ENCODE measurements around the gene CSTPP1. TPM values are rescaled to one million over a fixed set of nuclear protein-coding genes. Genes with fewer than 3 reads are reported as not detected.

CSTPP1 gene
- total RNA-seq, 3 donors from 2014 or later (not counting 1 experiment from before 2014, with no cell fraction given): 16.2 to 17.8 (median 16.9) TPM

DNA sequence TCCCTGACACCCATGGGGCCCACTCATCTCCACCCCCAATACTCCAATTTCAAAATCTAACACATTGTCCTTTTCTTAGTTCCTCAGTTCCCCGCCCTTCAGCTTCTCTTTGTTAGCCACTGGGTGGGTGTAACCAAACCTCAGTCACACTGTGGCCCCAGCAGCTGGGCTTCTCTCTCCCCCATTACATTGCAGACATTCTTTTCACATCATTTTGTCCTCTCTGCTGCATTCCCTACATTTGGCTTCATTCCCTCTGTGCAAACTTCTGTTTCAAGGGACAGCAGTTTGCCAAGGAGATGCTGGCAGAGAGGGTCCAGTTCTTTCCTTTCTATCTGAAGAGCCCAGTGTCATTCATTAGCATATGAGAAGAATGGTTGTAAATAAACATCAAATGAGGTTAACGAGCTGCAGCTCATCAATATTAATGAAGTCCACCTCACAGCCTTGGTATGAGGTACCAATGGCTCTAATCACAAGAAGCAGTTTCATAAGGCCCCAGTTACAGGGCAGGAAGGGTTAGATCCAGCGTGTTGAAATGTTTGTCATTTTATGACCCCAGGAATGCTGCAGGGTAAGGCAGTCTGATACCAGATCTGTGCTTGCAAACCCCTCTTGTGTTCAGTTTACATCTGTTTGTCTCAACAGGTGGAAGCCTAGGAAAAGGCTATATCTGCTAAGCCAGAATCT, 167.8 kb downstream of the CSTPP1 start:
- Histone ChIP-seq H3K4me1 (ENCODE audit: control insufficient read depth, insufficient read depth, low read length) (no peaks in the 10 kb centered on the region), H3K27ac (ENCODE audit: low read length) (no peak overlapping the region), H3K9me3 (ENCODE audit: control insufficient read depth, insufficient read depth, low read length) (no peaks in the 10 kb centered on the region), H3K36me3 (ENCODE audit: control insufficient read depth, insufficient read depth, low read length) (no peaks in the 10 kb centered on the region), H3K4me3 (ENCODE audit: low read length) (no peak overlapping the region), H3K27me3 (ENCODE audit: control insufficient read depth, insufficient read depth, low read length) (no peaks in the 10 kb centered on the region)
- H3K27ac Mint-ChIP-seq: peak overlapping the region; percentile 2 to 47
- DNase-seq (no peak), ATAC-seq (no peak)
- H3K4me3 Mint-ChIP-seq: peak overlapping the region; percentile 61
- H3K27me3 Mint-ChIP-seq (ENCODE audit: low read depth in 2 of 2): no peaks in the 10 kb centered on the region
- peaks cover 15% of the 10 kb centered on the region in 2 donors for H3K4me1 Mint-ChIP-seq
- intact Hi-C loops (cut with micrococcal nuclease): no loop called here
- TF ChIP-seq, protein P1, sequence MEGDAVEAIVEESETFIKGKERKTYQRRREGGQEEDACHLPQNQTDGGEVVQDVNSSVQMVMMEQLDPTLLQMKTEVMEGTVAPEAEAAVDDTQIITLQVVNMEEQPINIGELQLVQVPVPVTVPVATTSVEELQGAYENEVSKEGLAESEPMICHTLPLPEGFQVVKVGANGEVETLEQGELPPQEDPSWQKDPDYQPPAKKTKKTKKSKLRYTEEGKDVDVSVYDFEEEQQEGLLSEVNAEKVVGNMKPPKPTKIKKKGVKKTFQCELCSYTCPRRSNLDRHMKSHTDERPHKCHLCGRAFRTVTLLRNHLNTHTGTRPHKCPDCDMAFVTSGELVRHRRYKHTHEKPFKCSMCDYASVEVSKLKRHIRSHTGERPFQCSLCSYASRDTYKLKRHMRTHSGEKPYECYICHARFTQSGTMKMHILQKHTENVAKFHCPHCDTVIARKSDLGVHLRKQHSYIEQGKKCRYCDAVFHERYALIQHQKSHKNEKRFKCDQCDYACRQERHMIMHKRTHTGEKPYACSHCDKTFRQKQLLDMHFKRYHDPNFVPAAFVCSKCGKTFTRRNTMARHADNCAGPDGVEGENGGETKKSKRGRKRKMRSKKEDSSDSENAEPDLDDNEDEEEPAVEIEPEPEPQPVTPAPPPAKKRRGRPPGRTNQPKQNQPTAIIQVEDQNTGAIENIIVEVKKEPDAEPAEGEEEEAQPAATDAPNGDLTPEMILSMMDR (IDR thresholded peaks at IDR 0.05): no peak
- H3K36me3 Mint-ChIP-seq: no peaks in the 10 kb centered on the region
- H3K9me3 Mint-ChIP-seq: no peaks in the 10 kb centered on the region
- WGBS (ENCODE audit: insufficient coverage): 69% methylated on average over 3 of the region's 3 CpGs

GRCh38 chr11:47105541-47105940, 169.0 kb downstream of the CSTPP1 start:
- Histone ChIP-seq H3K36me3 (ENCODE audit: control insufficient read depth, insufficient read depth, low read length) (no peaks in the 10 kb centered on the region), H3K27ac (ENCODE audit: low read length) (no peak overlapping the region), H3K27me3 (ENCODE audit: control insufficient read depth, insufficient read depth, low read length) (no peaks in the 10 kb centered on the region), H3K9me3 (ENCODE audit: control insufficient read depth, insufficient read depth, low read length) (no peaks in the 10 kb centered on the region), H3K4me3 (ENCODE audit: low read length) (no peak overlapping the region), H3K4me1 (ENCODE audit: control insufficient read depth, insufficient read depth, low read length) (no peaks in the 10 kb centered on the region)
- TF ChIP-seq, protein P1 (IDR thresholded peaks at IDR 0.05): no peak
- DNase-seq: no peak
- H3K4me3 Mint-ChIP-seq: no peak overlapping the region
- no peaks in the 10 kb centered on the region for H3K9me3 Mint-ChIP-seq
- H3K27ac Mint-ChIP-seq: no peak overlapping the region
- intact Hi-C loops (cut with micrococcal nuclease): no loop called here
- H3K36me3 Mint-ChIP-seq: no peaks in the 10 kb centered on the region
- no peaks in the 10 kb centered on the region for H3K27me3 Mint-ChIP-seq (ENCODE audit: low read depth in 2 of 2)
- H3K4me1 Mint-ChIP-seq: peaks cover 15% of the 10 kb centered on the region in 2 donors
- no peak for ATAC-seq
- WGBS (ENCODE audit: insufficient coverage): 54% methylated on average over 2 of the region's 2 CpGs

GRCh38 chr11:47105974-47106373, 169.4 kb downstream of the CSTPP1 start:
- intact Hi-C loops (cut with micrococcal nuclease): no loop called here
- Histone ChIP-seq H3K4me1 (ENCODE audit: control insufficient read depth, insufficient read depth, low read length) (no peaks in the 10 kb centered on the region), H3K4me3 (ENCODE audit: low read length) (no peak overlapping the region), H3K27ac (ENCODE audit: low read length) (no peak overlapping the region), H3K36me3 (ENCODE audit: control insufficient read depth, insufficient read depth, low read length) (no peaks in the 10 kb centered on the region), H3K27me3 (ENCODE audit: control insufficient read depth, insufficient read depth, low read length) (no peaks in the 10 kb centered on the region), H3K9me3 (ENCODE audit: control insufficient read depth, insufficient read depth, low read length) (no peaks in the 10 kb centered on the region)
- Mint-ChIP-seq H3K4me3 (no peak overlapping the region), H3K9me3 (no peaks in the 10 kb centered on the region), H3K27ac (no peak overlapping the region), H3K36me3 (no peaks in the 10 kb centered on the region), H3K27me3 (ENCODE audit: low read depth in 2 of 2) (no peaks in the 10 kb centered on the region), H3K4me1 (peaks cover 15% of the 10 kb centered on the region in 2 donors)
- 57% methylated on average over 1 of the region's 3 CpGs for WGBS (ENCODE audit: insufficient coverage)
- no peak for DNase-seq
- ATAC-seq: no peak
- TF ChIP-seq, protein P1 (IDR thresholded peaks at IDR 0.05): no peak
